NCI-H2029 (cell line): ENCODE measurements around the gene CD9.

Experiments
- DNase-seq: peaks from one replicate; lab custom pipeline; 2025; lab: John Stamatoyannopoulos, UW

CD9 gene

GRCh38 chr12:6275928-6276887, 76.0 kb downstream of the CD9 start:
- DNase-seq: no peak

- DNase-seq: no peak
These were observed 76.9 kb downstream of the CD9 start for GRCh38 chr12:6276956-6277620.

GRCh38 chr12:6277982-6278438, 77.8 kb downstream of the CD9 start:
- no peak for DNase-seq

GRCh38 chr12:6278439-6279255, 78.4 kb downstream of the CD9 start:
- DNase-seq: peak; percentile 76

- no peak for DNase-seq
These were observed 79.0 kb downstream of the CD9 start for GRCh38 chr12:6279256-6279628.

GRCh38 chr12:6279631-6280030, 79.4 kb downstream of the CD9 start:
- no peak for DNase-seq

GRCh38 chr12:6280053-6280469, 79.9 kb downstream of the CD9 start:
- DNase-seq: no peak

GRCh38 chr12:6280672-6281071, 80.5 kb downstream of the CD9 start:
- no peak for DNase-seq

- DNase-seq: no peak
These were observed 81.0 kb downstream of the CD9 start for GRCh38 chr12:6281081-6281809.

- DNase-seq: no peak
These were observed 82.2 kb downstream of the CD9 start for GRCh38 chr12:6282453-6282840.

- DNase-seq: no peak
These were observed 84.1 kb downstream of the CD9 start for GRCh38 chr12:6284273-6284672.

- peak; percentile 45 for DNase-seq
These were observed 84.9 kb downstream of the CD9 start for GRCh38 chr12:6285063-6285477.

GRCh38 chr12:6285532-6286306, 85.5 kb downstream of the CD9 start:
- no peak for DNase-seq
